DOHH2 (cell line): ENCODE data around the gene PDXDC1.
"Not testable (repeated sequence)": the region's sequence is repeated elsewhere in the genome, so short reads cannot be mapped to it uniquely, and the experiment has no call there.

Source experiments
- H3F3A ChIP-seq: fragments of 200-600 bp; sonication (generic), shearing (Covaris generic); 2 replicates; pipeline ENCODE4 v1.6.0; 2016; ENCODE audit warnings: antibody characterized with exemption, mild to moderate bottlenecking; ENCODE audit not compliant: control insufficient read depth, insufficient read depth
- H3K27ac ChIP-seq: fragments of 200-600 bp; sonication (generic); 2 replicates; pipeline ENCODE4 v1.5.1; 2014; ENCODE audit warnings: low read depth, mild to moderate bottlenecking, low read length, moderate library complexity
- H3K27me3 ChIP-seq: fragments of 200-600 bp; sonication (generic); 2 replicates; pipeline ENCODE4 v1.6.1; 2014; ENCODE audit warnings: mild to moderate bottlenecking, low read length, mixed read lengths; ENCODE audit not compliant: control insufficient read depth
- H3K36me3 ChIP-seq: fragments of 200-600 bp; sonication (generic); 2 replicates; pipeline ENCODE4 v1.6.1; 2014; ENCODE audit warnings: mild to moderate bottlenecking, low read length, moderate library complexity, mixed read lengths; ENCODE audit not compliant: control insufficient read depth
- H3K4me1 ChIP-seq: fragments of 200-600 bp; sonication (generic); 2 replicates; pipeline ENCODE4 v1.6.1; 2014; ENCODE audit warnings: mild to moderate bottlenecking, low read length, mixed read lengths; ENCODE audit not compliant: control insufficient read depth
- H3K4me2 ChIP-seq: fragments of 200-600 bp; sonication (generic); 2 replicates; pipeline ENCODE4 v1.6.0; 2014; ENCODE audit warnings: mild to moderate bottlenecking, low read length, moderate library complexity
- H3K4me3 ChIP-seq: fragments of 200-600 bp; sonication (generic); 2 replicates; pipeline ENCODE4 v1.5.1; 2014; ENCODE audit warnings: mild to moderate bottlenecking, low read length, mixed read lengths
- H3K79me2 ChIP-seq: fragments of 200-600 bp; sonication (generic); 2 replicates; pipeline ENCODE4 v1.6.1; 2014; ENCODE audit warnings: mild to moderate bottlenecking, low read length, mixed read lengths; ENCODE audit not compliant: control insufficient read depth
- H3K9me2 ChIP-seq: fragments of 200-600 bp; sonication (generic); replicated peaks from 2 replicates; pipeline ENCODE4 v1.6.1; 2014; ENCODE audit warnings: mild to moderate bottlenecking, low read length, mixed read lengths; ENCODE audit not compliant: control insufficient read depth
- H3K9me3 ChIP-seq: fragments of 200-600 bp; sonication (generic); 2 replicates; pipeline ENCODE4 v1.6.1; 2014; ENCODE audit warnings: antibody characterized with exemption, low read length, mixed read lengths; ENCODE audit not compliant: control insufficient read depth, insufficient read depth
- H4K20me1 ChIP-seq: fragments of 200-600 bp; sonication (generic); 2 replicates; pipeline ENCODE4 v1.6.0; 2014; ENCODE audit warnings: low read depth, mild to moderate bottlenecking, antibody characterized with exemption, low read length, moderate library complexity; ENCODE audit not compliant: control insufficient read depth, insufficient read depth
- CTCF ChIP-seq: fragments of 200-600 bp; sonication (generic); IDR thresholded peaks from one replicate; pipeline ENCODE4 v1.5.1; 2014; ENCODE audit warnings: antibody characterized with exemption, mild to moderate bottlenecking, low read depth, low read length; ENCODE audit not compliant: poor library complexity, severe bottlenecking

PDXDC1 gene

GRCh38 chr16:15022194-15022593 is 47.4 kb downstream of the PDXDC1 start:
- H3F3A ChIP-seq, H4K20me1 ChIP-seq, H3K79me2 ChIP-seq, H3K9me3 ChIP-seq, H3K27me3 ChIP-seq, H3K4me2 ChIP-seq, H3K4me1 ChIP-seq, H3K27ac ChIP-seq, H3K4me3 ChIP-seq, H3K9me2 ChIP-seq: not testable (repeated sequence)
- peaks cover 47% of the 10 kb centered on the region for H3K36me3 ChIP-seq
- peak; percentile 72 for TF ChIP-seq CTCF

GRCh38 chr16:15023381-15024077 is 48.7 kb downstream of the PDXDC1 start:
- H3K9me2 ChIP-seq, H3K27ac ChIP-seq, H3K4me3 ChIP-seq, H3K4me2 ChIP-seq, H3K4me1 ChIP-seq, H3K9me3 ChIP-seq, H3K27me3 ChIP-seq, H3F3A ChIP-seq, H4K20me1 ChIP-seq, H3K79me2 ChIP-seq: not testable (repeated sequence)
- peaks cover 44% of the 10 kb centered on the region for H3K36me3 ChIP-seq

- not testable (repeated sequence) for H3K9me2 ChIP-seq, H3K9me3 ChIP-seq, H3K4me2 ChIP-seq, H3K27ac ChIP-seq, H3K27me3 ChIP-seq, H3K79me2 ChIP-seq, H3K4me3 ChIP-seq, H3K4me1 ChIP-seq, H4K20me1 ChIP-seq, H3F3A ChIP-seq
- peaks cover 39% of the 10 kb centered on the region for H3K36me3 ChIP-seq
Measured at GRCh38 chr16:15024858-15025199, 50.0 kb downstream of the PDXDC1 start.

GRCh38 chr16:15025234-15025951 is 50.6 kb downstream of the PDXDC1 start:
- H3K9me3 ChIP-seq, H3K4me2 ChIP-seq, H3K4me3 ChIP-seq, H3K4me1 ChIP-seq, H3K27me3 ChIP-seq, H4K20me1 ChIP-seq, H3K9me2 ChIP-seq, H3F3A ChIP-seq, H3K79me2 ChIP-seq, H3K27ac ChIP-seq: not testable (repeated sequence)
- H3K36me3 ChIP-seq = peaks cover 40% of the 10 kb centered on the region

- H3K4me3 ChIP-seq, H3K79me2 ChIP-seq: not testable (repeated sequence)
- peaks cover 46% of the 10 kb centered on the region for H3K36me3 ChIP-seq
Measured at GRCh38 chr16:15027051-15027450, 52.2 kb downstream of the PDXDC1 start.

GRCh38 chr16:15027503-15028344 is 52.9 kb downstream of the PDXDC1 start:
- not testable (repeated sequence) for H3F3A ChIP-seq, H3K4me3 ChIP-seq, H3K79me2 ChIP-seq, H3K9me3 ChIP-seq, H3K27me3 ChIP-seq, H3K4me2 ChIP-seq, H4K20me1 ChIP-seq, H3K27ac ChIP-seq, H3K9me2 ChIP-seq, H3K4me1 ChIP-seq
- H3K36me3 ChIP-seq = peaks cover 47% of the 10 kb centered on the region

More at GRCh38 chr16:15027051-15027450, 52.2 kb downstream of the PDXDC1 start:
- not testable (repeated sequence) for H3F3A ChIP-seq, H3K9me2 ChIP-seq, H3K9me3 ChIP-seq, H3K27ac ChIP-seq, H3K4me2 ChIP-seq, H3K27me3 ChIP-seq, H4K20me1 ChIP-seq, H3K4me1 ChIP-seq

GRCh38 chr16:15028345-15028715 is 53.5 kb downstream of the PDXDC1 start:
- not testable (repeated sequence) for H4K20me1 ChIP-seq, H3K9me2 ChIP-seq, H3K4me3 ChIP-seq, H3K4me1 ChIP-seq, H3K9me3 ChIP-seq, H3K79me2 ChIP-seq, H3K27ac ChIP-seq, H3K27me3 ChIP-seq, H3K4me2 ChIP-seq, H3F3A ChIP-seq
- peaks cover 47% of the 10 kb centered on the region for H3K36me3 ChIP-seq
